Measurements from ENCODE around the gene GAREM1. TPM values are rescaled to one million over a fixed set of nuclear protein-coding genes. Genes with fewer than 3 reads are reported as not detected.
A peak's percentile ranks its signal among the peaks of the same experiment; 100 is the strongest.

The GAREM1 gene
- total and polyA plus RNA-seq, 9 of the 15 experiments (the other 6 are each of a cell fraction or from before 2014, with no cell fraction given): 0.03 to 0.33 (median 0.07) TPM; not detected in 1

DNA sequence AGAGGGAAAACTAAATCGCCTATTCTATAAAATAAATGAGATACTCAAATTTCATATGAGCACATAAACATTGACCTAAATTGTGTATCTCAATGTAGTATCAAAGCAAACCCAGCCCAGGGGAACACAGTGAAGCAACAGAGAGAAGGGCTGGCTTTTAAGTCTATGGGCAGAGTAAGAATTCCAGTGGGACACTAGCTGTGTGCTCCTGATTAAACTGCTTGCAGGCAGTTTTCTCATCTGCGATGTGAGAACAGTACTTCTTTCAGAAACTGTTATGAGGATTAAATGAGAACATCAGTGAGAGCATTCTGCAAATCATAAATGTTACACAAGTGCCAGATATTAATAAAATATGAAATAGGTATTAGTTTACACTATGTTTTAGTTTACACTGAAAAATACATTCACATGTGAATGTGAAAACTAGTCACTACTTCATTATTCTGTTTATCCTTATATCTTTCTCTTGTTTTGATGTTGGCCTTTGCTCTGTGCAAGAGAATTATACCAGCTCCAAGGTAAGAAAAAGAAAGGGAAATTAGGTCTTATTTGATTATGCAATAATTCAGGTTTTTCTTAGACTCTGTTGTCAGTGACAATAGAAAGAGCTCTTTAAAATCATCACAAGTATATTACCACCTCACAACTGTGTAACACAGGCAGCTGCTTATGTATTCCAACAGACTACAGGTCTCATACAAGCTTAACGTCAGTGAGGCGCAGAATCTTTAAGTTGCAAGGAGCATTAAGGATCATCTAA lies 47.5 kb downstream of the GAREM1 start:
- in situ Hi-C loops (cut with MboI) (no loop called here), intact Hi-C loops (cut with micrococcal nuclease) (no loop called here)
- Histone ChIP-seq H4K20me1 (replicated peaks; ENCODE audit: control insufficient read depth, insufficient read depth, low read length) (no peaks in the 10 kb centered on the region), H3K36me3 (ENCODE audit: control insufficient read depth, insufficient read depth, low read length) (no peaks in the 10 kb centered on the region), H2AFZ (ENCODE audit: low read depth, low read length) (no peak overlapping the region), H3K27ac (ENCODE audit: extremely low read depth, low read depth, low read length) (no peak overlapping the region), H3K79me2 (ENCODE audit: control insufficient read depth, insufficient read depth, low read length) (no peaks in the 10 kb centered on the region), H3K9me3 (replicated peaks; ENCODE audit: control insufficient read depth, insufficient read depth, low read depth, low read length) (no peaks in the 10 kb centered on the region), H3K9ac (ENCODE audit: insufficient read depth in 1 of 2, low read depth in 2 of 2, low read length in 2 of 2) (no peak overlapping the region), H3K4me1 (replicated peaks in 1 of 2; ENCODE audit: control insufficient read depth in 2 of 2, insufficient read depth in 2 of 2, low read length in 2 of 2) (no peaks in the 10 kb centered on the region), H3K27me3 (ENCODE audit: control insufficient read depth in 2 of 2, insufficient read depth in 2 of 2, low read length in 2 of 2) (no peaks in the 10 kb centered on the region), H3K9me1 (ENCODE audit: control insufficient read depth, insufficient read depth, low read length) (no peaks in the 10 kb centered on the region), H3K4me2 (ENCODE audit: insufficient read depth, low read length) (no peak overlapping the region), H3K4me3 (no peak overlapping the region)
- TF ChIP-seq NFE2L1 (tag; IDR thresholded peaks at IDR 0.05; ENCODE audit: borderline replicate concordance, low read depth) (no peak), CEBPG (CRISPR knock-in tag; IDR thresholded peaks at IDR 0.05) (no peak), CEBPG (tag; conservative IDR thresholded peaks at IDR 0.05 in 1 of 2, IDR thresholded peaks at IDR 0.05 in 1 of 2) (peak in 1 of 2 experiments; percentile 73; a peak in 1 of 4 replicates), CEBPB (tag; IDR thresholded peaks at IDR 0.05) (peak; percentile 62)
- ChIA-PET POLR2A (no interaction called here), CTCF (ENCODE audit: low intra/inter-chr PET ratio) (no interaction called here)
- BruUV-seq (replicated peaks): no TSS peak
- ATAC-seq (no peak), DNase-seq (ENCODE audit: extremely low read depth in 1 of 4, low spot score in 3 of 4) (no peak), FAIRE-seq (no peak)
- WGBS (ENCODE audit: insufficient coverage, low coverage, missing lambda C conversion rate): 3% methylated on average over 4 of the region's 4 CpGs

DNA sequence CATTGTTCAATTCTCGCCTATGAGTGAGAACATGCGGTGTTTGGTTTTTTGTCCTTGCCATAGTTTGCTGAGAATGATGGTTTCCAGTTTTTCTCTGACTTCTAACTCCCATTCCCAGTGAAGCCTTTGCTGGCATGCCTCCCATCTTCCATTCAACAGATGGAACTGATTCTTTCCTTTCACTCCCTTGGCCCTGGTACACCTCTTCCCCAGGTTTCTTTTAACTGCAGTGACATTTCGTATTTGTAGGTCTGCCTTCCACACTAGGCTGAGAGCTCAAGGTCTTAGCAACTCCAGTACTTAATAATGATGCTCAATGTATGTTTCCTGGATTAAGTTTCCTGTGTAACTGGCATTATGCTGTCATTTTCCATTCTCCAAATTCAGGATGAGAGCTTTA lies 48.5 kb downstream of the GAREM1 start:
- in situ Hi-C loops (cut with MboI): no loop called here
- Histone ChIP-seq H3K4me2 (ENCODE audit: insufficient read depth, low read length) (no peak overlapping the region), H3K27me3 (ENCODE audit: control insufficient read depth in 2 of 2, insufficient read depth in 2 of 2, low read length in 2 of 2) (no peaks in the 10 kb centered on the region), H3K9ac (ENCODE audit: insufficient read depth in 1 of 2, low read depth in 2 of 2, low read length in 2 of 2) (no peak overlapping the region), H3K9me1 (ENCODE audit: control insufficient read depth, insufficient read depth, low read length) (no peaks in the 10 kb centered on the region), H4K20me1 (replicated peaks; ENCODE audit: control insufficient read depth, insufficient read depth, low read length) (no peaks in the 10 kb centered on the region), H3K9me3 (replicated peaks; ENCODE audit: control insufficient read depth, insufficient read depth, low read depth, low read length) (no peaks in the 10 kb centered on the region), H3K4me1 (replicated peaks in 1 of 2; ENCODE audit: control insufficient read depth in 2 of 2, insufficient read depth in 2 of 2, low read length in 2 of 2) (no peaks in the 10 kb centered on the region), H3K36me3 (ENCODE audit: control insufficient read depth, insufficient read depth, low read length) (no peaks in the 10 kb centered on the region), H3K4me3 (no peak overlapping the region), H2AFZ (ENCODE audit: low read depth, low read length) (no peak overlapping the region), H3K79me2 (ENCODE audit: control insufficient read depth, insufficient read depth, low read length) (no peaks in the 10 kb centered on the region), H3K27ac (ENCODE audit: extremely low read depth, low read depth, low read length) (no peak overlapping the region)
- POLR2A ChIA-PET: no interaction called here
- CTCF ChIA-PET (ENCODE audit: low intra/inter-chr PET ratio): no interaction called here
- intact Hi-C loops (cut with micrococcal nuclease): no loop called here
- WGBS (ENCODE audit: insufficient coverage, low coverage, missing lambda C conversion rate): 0% methylated on average over 3 of the region's 3 CpGs
- no peak for ATAC-seq
- BruUV-seq (replicated peaks): no TSS peak
- no peak for DNase-seq (ENCODE audit: extremely low read depth in 1 of 4, low spot score in 3 of 4)
- FAIRE-seq: no peak
- TF ChIP-seq ZNF3 (CRISPR knock-in tag; IDR thresholded peaks at IDR 0.05): no peak
- no peak for TF ChIP-seq MAZ (CRISPR knock-in tag; conservative IDR thresholded peaks at IDR 0.05 in 1 of 2, IDR thresholded peaks at IDR 0.05 in 1 of 2)
- TF ChIP-seq, protein P1, sequence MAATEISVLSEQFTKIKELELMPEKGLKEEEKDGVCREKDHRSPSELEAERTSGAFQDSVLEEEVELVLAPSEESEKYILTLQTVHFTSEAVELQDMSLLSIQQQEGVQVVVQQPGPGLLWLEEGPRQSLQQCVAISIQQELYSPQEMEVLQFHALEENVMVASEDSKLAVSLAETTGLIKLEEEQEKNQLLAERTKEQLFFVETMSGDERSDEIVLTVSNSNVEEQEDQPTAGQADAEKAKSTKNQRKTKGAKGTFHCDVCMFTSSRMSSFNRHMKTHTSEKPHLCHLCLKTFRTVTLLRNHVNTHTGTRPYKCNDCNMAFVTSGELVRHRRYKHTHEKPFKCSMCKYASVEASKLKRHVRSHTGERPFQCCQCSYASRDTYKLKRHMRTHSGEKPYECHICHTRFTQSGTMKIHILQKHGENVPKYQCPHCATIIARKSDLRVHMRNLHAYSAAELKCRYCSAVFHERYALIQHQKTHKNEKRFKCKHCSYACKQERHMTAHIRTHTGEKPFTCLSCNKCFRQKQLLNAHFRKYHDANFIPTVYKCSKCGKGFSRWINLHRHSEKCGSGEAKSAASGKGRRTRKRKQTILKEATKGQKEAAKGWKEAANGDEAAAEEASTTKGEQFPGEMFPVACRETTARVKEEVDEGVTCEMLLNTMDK (IDR thresholded peaks at IDR 0.05; ENCODE audit: borderline replicate concordance, insufficient read depth, low read depth, low read length, poor library complexity, severe bottlenecking): no peak
- TF ChIP-seq XRCC3 (IDR thresholded peaks at IDR 0.05): no peak
- no peak for TF ChIP-seq ZNF561 (CRISPR knock-in tag; conservative IDR thresholded peaks at IDR 0.05)
